Thoracic aorta (tissue), 2 donors: ENCODE data around the gene LRRK1. TPM values are rescaled to one million over a fixed set of nuclear protein-coding genes. Genes with fewer than 3 reads are reported as not detected.

ENCODE experiments used
- ATAC-seq: fragments of 150-250 bp; one replicate; pipeline ENCODE4 v1.8.0; 2017; ENCODE audit warnings: low read depth; ENCODE audit not compliant: insufficient number of reproducible peaks, low FRiP score
- DNase-seq: peaks from one replicate; pipeline ENCODE4 v3.0.0-alpha.2; 2020; ENCODE audit warnings: low spot score
- H3K27ac ChIP-seq, 2 donors: fragments of 200-600 bp; sonication (generic); 1 replicate in 1 of 2; 2 replicates in 1 of 2; pipeline ENCODE4 v1.5.1; 2016; ENCODE audit warnings: mild to moderate bottlenecking in 2 of 2, moderate library complexity in 2 of 2
- H3K27me3 ChIP-seq: fragments of 200-600 bp; sonication (generic); replicated peaks from 2 replicates; pipeline ENCODE4 v1.6.0; 2016; ENCODE audit warnings: mild to moderate bottlenecking; ENCODE audit not compliant: insufficient read depth
- H3K36me3 ChIP-seq: fragments of 200-600 bp; sonication (generic); one replicate; pipeline ENCODE4 v1.5.1; 2016
- H3K4me1 ChIP-seq, 2 donors: fragments of 200-600 bp; sonication (generic); 1 replicate in 1 of 2; 2 replicates in 1 of 2; pipeline versions ENCODE4 v1.5.1 to v1.6.0; 2016; ENCODE audit warnings: low read depth in 2 of 2, mild to moderate bottlenecking in 1 of 2; ENCODE audit not compliant: control insufficient read depth in 1 of 2
- H3K4me3 ChIP-seq: fragments of 200-600 bp; sonication (generic); 2 replicates; pipeline ENCODE4 v1.5.1; 2016; ENCODE audit warnings: mild to moderate bottlenecking
- H3K9me3 ChIP-seq: fragments of 200-600 bp; sonication (generic); 2 replicates; pipeline ENCODE4 v1.5.1; 2016
- total RNA-seq, 2 donors: library from RNA; depleted of rRNA; stranded (reverse); fragments of >200 nt; gene quantifications; one replicate each; pipeline versions ENCODE4 v1.1.0 to v1.2.3, GENCODE V29; 2016
- TF ChIP-seq, protein P1 (sequence below): fragments of 200-600 bp; sonication (generic); IDR thresholded peaks from one replicate; pipeline ENCODE4 v1.5.1; 2019; ENCODE audit warnings: antibody characterized with exemption

LRRK1 gene
- total RNA-seq, 2 donors from 2014 or later = 17.2 to 47.1 TPM

GRCh38 chr15:101048176-101048575 is 129.0 kb downstream of the LRRK1 start:
- H3K36me3 ChIP-seq = peaks cover 13% of the 10 kb centered on the region
- no peak overlapping the region for H3K27ac ChIP-seq
- TF ChIP-seq, protein P1, sequence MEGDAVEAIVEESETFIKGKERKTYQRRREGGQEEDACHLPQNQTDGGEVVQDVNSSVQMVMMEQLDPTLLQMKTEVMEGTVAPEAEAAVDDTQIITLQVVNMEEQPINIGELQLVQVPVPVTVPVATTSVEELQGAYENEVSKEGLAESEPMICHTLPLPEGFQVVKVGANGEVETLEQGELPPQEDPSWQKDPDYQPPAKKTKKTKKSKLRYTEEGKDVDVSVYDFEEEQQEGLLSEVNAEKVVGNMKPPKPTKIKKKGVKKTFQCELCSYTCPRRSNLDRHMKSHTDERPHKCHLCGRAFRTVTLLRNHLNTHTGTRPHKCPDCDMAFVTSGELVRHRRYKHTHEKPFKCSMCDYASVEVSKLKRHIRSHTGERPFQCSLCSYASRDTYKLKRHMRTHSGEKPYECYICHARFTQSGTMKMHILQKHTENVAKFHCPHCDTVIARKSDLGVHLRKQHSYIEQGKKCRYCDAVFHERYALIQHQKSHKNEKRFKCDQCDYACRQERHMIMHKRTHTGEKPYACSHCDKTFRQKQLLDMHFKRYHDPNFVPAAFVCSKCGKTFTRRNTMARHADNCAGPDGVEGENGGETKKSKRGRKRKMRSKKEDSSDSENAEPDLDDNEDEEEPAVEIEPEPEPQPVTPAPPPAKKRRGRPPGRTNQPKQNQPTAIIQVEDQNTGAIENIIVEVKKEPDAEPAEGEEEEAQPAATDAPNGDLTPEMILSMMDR = no peak
- DNase-seq (no peak), ATAC-seq (no peak)
- no peaks in the 10 kb centered on the region for H3K27me3 ChIP-seq
- H3K4me3 ChIP-seq = no peak overlapping the region
- H3K9me3 ChIP-seq = no peaks in the 10 kb centered on the region
- H3K4me1 ChIP-seq = no peaks in the 10 kb centered on the region

- H3K27me3 ChIP-seq = no peaks in the 10 kb centered on the region
- no peak overlapping the region for H3K4me3 ChIP-seq
- H3K36me3 ChIP-seq = peaks cover 18% of the 10 kb centered on the region
- H3K4me1 ChIP-seq = no peaks in the 10 kb centered on the region
- no peak overlapping the region for H3K27ac ChIP-seq
- DNase-seq = no peak
- TF ChIP-seq, protein P1 = no peak
- no peaks in the 10 kb centered on the region for H3K9me3 ChIP-seq
- no peak for ATAC-seq
These were observed 129.4 kb downstream of the LRRK1 start for GRCh38 chr15:101048581-101049030.

DNA sequence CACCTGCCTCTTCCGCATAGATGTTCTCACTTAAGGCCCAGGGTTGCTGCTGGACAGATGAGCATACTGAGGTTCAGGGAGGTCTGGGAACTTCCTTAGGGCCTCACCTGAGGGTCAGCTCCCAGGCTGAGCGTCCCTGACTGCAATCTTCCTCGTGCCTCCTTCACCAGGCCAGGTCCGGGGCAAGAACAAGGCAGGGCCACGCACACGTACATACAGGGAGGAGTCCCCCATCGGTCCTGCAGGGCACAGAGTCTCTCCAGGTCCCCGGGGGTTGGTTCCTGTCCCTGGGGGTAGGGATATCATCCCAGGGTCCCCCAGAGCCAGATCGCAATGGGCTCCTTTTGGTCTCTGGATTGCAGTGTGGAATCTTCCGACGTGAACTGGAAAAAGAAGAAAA is 130.1 kb downstream of the LRRK1 start:
- no peaks in the 10 kb centered on the region for H3K27me3 ChIP-seq
- no peak overlapping the region for H3K27ac ChIP-seq
- ATAC-seq (no peak), DNase-seq (no peak)
- TF ChIP-seq, protein P1 = no peak
- H3K36me3 ChIP-seq = peaks cover 21% of the 10 kb centered on the region
- H3K4me1 ChIP-seq = no peaks in the 10 kb centered on the region
- H3K4me3 ChIP-seq = no peak overlapping the region
- H3K9me3 ChIP-seq = no peaks in the 10 kb centered on the region

GRCh38 chr15:101049856-101050622 is 130.9 kb downstream of the LRRK1 start:
- Histone ChIP-seq H3K9me3 (no peaks in the 10 kb centered on the region), H3K4me1 (no peaks in the 10 kb centered on the region), H3K27ac (no peak overlapping the region), H3K36me3 (peaks cover 23% of the 10 kb centered on the region), H3K27me3 (no peaks in the 10 kb centered on the region), H3K4me3 (no peak overlapping the region)
- DNase-seq (no peak), ATAC-seq (no peak)
- TF ChIP-seq, protein P1 = no peak

- Histone ChIP-seq H3K4me1 (no peaks in the 10 kb centered on the region), H3K9me3 (no peaks in the 10 kb centered on the region), H3K27me3 (no peaks in the 10 kb centered on the region), H3K27ac (no peak overlapping the region), H3K36me3 (peaks cover 26% of the 10 kb centered on the region), H3K4me3 (no peak overlapping the region)
- no peak for ATAC-seq
- DNase-seq = no peak
- TF ChIP-seq, protein P1 = no peak
These were observed 131.6 kb downstream of the LRRK1 start for GRCh38 chr15:101050623-101051290.
